Left colon (tissue), 2 donors: Measurements from ENCODE around the gene SBF1. TPM values are rescaled to one million over a fixed set of nuclear protein-coding genes. Genes with fewer than 3 reads are reported as not detected.
A peak's percentile ranks its signal among the peaks of the same experiment; 100 is the strongest.

Source experiments
- ATAC-seq: fragments of 200-7000 bp; cut with Tn5 transposase; one replicate; pipeline ENCODE4 v1.9.1; 2020; ENCODE audit warnings: mild to moderate bottlenecking, moderate library complexity
- DNase-seq, 2 donors: peaks; one replicate each; pipeline ENCODE4 v3.0.0-alpha.2; 2020
- intact Hi-C, 2 donors: fragments of 100-400 bp; cut with DNase I in 1 of 2; cut with micrococcal nuclease in 1 of 2; formaldehyde crosslinking; loops; one replicate each; pipeline versions ENCODE4 v1.11.2 to v1.14.0; 2022; cut with DNase I, micrococcal nuclease
- total RNA-seq, 2 donors: library from RNA; stranded (reverse); fragmentation: NEBNext Ultra II Directional; extraction: Animal tissue kit (Norgen Biotek cat#: 25700); gene quantifications; one replicate each; pipeline ENCODE4 v1.2.1, GENCODE V29; 2021
- donor health status: DM: no; HTN: no; CAD: no.
- donor health status: DM: yes; HTN: yes; CAD: no.

Gene SBF1
- total RNA-seq, 2 donors from 2014 or later = 69.2 to 80.1 TPM

DNA sequence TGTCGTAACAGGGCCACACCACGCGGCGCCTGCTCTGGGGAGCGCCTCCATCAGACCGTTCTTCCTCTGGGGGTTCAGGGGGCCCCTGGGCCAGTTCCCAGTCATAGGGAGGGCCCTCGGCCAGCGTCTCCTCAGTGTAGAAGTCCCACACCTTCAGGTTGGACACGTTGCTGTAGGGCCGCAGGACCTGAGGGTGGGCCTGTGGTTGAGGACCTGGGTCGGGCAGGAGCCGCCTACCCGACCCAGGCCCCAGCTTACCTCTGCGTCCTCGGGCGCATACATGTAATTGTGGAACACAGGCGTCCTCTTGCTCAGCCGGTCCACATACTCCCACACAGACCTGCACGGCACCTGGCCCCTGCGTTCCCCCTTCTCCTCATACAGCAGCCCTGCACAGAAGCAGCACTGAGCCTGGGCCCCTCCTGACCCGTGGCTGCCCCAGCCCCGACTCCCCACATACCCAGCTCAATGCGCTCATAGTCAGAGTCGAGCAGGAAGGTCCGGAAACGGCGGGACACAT is 20.2 kb downstream of the SBF1 start:
- DNase-seq = no peak
- no peak for ATAC-seq
- intact Hi-C loops = no loop called here

- no peak for ATAC-seq
- intact Hi-C loops = no loop called here
These were observed 22.2 kb downstream of the SBF1 start for GRCh38 chr22:50452649-50453048.

GRCh38 chr22:50447576-50448551 is 27.0 kb downstream of the SBF1 start:
- no peak for DNase-seq
- ATAC-seq = no peak
- intact Hi-C loops = no loop called here

More at GRCh38 chr22:50452649-50453048, 22.2 kb downstream of the SBF1 start:
- DNase-seq = no peak

- intact Hi-C loops = no loop called here
- peak; percentile 8 for ATAC-seq
- DNase-seq = peak in 1 of 2 donors; percentile 20
These were observed 27.9 kb downstream of the SBF1 start for GRCh38 chr22:50446708-50447575.

DNA sequence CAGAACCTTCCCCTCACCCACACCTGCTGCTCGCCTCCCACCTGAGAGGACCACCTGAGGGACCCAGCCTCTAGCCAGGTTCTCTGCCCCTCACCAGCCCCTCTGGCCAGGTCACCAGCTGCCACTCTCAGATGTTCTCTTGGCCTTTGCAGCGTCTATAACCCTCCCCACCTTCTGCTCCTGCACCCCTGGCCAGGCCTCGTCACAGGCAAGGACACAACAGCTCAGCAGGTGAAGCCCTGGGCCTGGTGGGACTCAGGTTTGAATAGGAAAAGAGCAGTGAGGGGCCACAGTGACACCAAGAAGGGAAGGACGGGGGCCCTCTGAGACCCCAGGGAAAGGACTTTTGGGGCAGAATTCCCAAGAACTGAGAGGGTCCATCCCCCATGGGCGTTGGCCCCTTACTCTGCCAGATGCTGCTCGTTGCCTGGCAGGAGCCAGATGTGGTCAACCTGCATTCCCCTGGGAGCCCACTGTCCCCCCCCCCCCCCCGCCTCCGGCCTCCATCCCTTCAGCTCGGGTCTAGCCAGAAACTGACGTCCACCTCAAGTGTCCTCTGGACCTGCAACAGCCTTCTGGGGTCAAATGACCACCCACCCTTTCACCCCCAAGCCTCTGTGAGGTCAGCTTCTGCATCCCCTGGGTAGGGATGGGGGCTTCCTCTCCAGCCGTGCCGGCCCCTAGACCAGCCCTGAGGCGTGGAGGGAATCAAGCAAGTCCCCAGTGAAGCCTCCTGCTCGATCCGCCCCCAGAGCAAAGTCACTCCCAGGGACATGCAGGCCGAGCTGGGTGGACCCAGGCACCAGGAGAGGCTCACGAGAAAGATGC is 28.7 kb downstream of the SBF1 start:
- intact Hi-C loops = no loop called here
- DNase-seq = no peak
- ATAC-seq = no peak

DNA sequence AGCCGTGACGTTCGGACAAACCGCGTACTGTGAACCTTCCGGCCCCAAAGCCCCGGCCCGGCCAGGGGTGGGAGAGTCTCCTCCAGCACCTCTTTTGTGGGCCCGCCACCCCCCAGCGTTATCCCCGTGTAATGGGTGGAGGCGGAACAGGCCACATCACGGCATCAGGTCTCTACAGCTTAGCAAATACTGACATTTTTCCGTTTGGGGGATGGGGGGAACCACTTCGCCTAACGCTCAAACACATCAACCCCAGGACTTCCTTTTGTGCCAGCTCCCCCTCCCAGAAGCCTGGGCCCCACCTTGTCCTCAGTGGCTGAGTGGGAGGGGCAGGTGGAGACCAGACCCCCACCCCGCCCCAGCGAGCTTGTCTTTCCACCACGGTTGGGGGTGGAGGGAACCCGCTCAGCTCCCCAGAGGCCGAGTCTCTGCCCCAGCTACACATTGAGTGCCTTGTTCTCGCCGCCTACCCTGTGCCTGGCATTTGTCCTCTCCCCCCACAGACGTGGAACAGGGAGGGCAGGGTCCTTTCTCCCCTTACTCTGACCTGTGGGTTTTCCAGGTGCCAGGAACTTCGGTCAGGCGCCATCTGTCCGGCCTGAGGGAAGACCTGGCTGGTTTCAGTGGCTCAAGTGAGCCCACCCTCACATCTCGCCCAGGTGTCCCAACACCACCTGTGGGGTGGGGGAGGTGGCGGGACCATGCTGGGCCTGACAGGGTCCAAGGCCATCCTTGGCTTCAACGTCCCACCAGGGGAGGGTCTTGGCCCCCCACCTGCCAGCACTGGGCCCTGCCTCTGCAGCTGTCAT is 29.6 kb downstream of the SBF1 start:
- ATAC-seq = peak; percentile 1
- peak in 1 of 2 donors; percentile 13 for DNase-seq
- intact Hi-C loops = no loop called here

DNA sequence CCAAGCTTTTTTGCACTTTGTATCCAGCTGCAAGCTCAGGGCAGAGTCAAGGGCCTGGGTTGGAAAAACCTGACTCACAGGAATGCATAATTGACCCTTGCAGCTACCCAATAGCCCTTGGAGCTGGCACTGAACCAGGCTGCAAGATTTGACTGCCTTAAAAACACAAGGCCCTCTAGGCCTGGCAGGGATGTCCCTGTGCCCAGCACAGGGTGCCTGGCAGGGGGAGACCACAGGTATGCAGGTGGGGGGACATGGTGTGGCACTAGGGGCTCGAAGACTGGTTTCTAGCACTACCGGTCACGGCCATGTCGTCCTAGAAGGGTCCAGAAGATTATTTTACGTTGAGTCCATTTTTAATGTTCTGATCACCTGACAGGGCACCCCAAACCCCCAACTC is 30.2 kb downstream of the SBF1 start:
- DNase-seq (no peak), ATAC-seq (peak; percentile 51)
- intact Hi-C loops = no loop called here

DNA sequence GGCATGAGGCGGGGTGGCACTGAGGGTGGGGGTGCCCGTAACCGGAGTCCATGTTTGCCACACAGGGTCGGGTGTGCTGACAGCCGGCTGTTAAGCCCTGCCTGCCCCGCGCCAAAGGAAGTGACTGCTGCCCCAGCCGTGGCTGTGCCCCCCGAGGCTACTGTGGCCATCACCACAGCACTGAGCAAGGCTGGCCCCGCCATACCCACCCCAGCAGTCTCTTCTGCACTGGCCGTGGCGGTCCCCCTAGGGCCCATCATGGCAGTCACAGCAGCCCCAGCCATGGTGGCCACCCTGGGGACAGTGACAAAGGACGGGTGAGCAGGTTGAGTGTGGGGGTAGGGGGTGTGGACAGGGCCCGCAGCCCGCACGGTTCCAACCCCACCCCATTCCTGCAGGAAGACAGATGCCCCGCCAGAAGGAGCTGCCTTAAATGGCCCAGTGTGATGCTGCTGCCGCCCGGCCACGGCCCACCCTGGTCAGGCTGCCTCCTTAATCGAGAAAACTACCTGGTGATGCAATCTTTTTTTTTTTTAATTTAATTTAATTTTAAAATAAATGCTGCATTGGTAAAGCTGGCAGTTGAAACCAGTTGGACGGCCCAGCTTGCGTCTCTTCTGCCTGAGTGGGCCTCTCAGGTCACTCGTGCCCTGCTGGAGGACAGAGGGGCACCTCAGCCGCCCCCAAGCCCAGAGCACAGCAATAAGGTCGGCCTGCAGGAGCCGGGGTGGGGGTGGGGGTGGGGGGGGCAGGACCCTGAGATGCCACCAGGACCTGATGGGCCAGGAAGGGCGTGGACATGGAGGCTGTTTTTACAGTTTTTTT is 30.8 kb downstream of the SBF1 start:
- DNase-seq = no peak
- intact Hi-C loops = no loop called here
- peak; percentile 2 for ATAC-seq

- intact Hi-C loops = no loop called here
- ATAC-seq (no peak), DNase-seq (peak in 1 of 2 donors; percentile 9)
These were observed 31.6 kb downstream of the SBF1 start for GRCh38 chr22:50443197-50443596.

DNA sequence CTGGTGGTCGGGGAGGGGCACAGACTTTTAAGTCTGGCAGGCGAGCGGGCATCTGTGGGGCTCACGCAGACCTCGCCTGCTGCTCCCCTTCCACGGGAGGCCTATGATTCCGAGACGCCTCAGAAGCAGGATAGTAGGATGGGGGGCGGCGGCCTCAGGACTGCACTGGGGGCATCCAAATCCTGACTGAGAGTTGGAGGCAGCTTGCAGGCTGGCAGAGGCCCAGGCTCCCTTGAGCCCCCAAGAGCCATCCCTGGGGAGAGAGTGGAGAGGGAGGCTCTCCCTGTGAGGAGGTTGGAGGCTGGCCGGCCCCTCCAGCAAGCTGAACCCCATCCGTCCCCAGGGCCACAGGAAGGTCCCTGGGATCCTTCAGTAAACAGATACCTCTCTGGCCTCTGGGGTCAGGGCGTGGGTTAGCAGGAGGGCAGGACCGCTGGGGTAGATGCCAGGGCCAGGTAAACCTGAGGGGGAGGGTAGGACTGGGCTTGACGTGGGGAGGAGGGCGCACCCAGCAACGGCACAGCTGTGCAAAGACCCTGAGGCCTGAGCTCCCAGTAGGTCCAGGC is 33.3 kb downstream of the SBF1 start:
- intact Hi-C loops = no loop called here
- ATAC-seq (no peak), DNase-seq (peak in 1 of 2 donors; percentile 3)

GRCh38 chr22:50440544-50441249 is 34.1 kb downstream of the SBF1 start:
- ATAC-seq (peak; percentile 48), DNase-seq (peak in 1 of 2 donors; percentile 57)
- intact Hi-C loops = no loop called here

DNA sequence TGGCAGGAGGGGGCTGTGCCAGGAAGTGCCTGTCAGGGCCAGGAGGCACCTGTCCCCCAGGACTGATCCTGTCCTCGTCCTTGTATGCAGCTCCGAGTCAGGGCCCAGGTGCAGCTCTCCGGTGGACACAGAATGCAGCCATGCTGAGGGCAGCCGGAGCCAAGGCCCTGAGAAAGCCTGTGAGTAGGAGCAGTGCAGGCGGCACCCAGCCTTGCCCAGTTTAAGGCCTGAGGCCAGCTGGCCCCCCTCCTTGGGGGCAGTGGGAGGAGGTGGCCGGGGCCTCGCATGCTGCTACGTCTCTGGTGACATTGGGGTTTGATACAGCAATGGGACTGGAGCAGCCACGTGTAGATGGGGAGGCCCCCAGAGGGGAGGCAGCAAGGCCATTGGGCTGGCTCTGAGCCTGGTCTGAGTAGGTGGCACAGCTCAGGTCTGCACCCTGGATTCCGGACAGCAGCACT is 34.9 kb downstream of the SBF1 start:
- intact Hi-C loops = no loop called here
- DNase-seq = peak in 1 of 2 donors; percentile 4
- no peak for ATAC-seq

DNA sequence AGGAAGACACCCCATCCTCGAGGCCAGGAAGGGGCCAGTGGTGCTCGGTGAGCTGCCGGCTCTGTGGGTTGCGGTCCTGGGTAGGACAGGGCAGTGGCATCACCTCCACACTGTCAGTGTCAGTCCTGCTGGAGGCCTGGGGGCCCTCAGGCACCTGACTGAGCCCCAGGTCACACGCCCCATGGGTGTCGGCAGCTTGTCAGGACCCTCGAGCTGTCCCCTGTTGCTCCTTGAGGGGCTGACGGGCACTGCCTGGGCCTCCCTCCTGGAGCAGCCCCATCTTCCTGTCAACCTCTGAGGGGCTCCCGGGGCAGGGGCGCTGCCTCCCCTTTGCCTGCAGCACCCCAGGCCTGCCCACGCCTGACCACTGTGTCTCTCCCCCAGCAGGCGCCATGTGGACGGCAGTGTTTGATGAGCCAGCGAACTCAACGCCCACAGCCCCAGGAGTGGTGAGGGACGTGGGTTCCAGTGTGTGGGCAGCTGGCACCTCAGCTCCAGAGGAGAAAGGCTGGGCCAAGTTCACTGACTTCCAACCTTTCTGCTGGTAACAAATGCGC is 35.4 kb downstream of the SBF1 start:
- DNase-seq = peak in 1 of 2 donors; percentile 5

GRCh38 chr22:50438305-50439275 is 36.2 kb downstream of the SBF1 start:
- intact Hi-C loops = no loop called here
- DNase-seq (no peak), ATAC-seq (no peak)

More for the DNA sequence above, 35.4 kb downstream of the SBF1 start:
- intact Hi-C loops = no loop called here
- no peak for ATAC-seq
